Measurements from ENCODE around the gene MED9. TPM values are rescaled to one million over a fixed set of nuclear protein-coding genes. Genes with fewer than 3 reads are reported as not detected.

Gene MED9
- total and polyA plus RNA-seq, 2 of the 8 experiments (the other 6 are each of a cell fraction or from before 2014, with no cell fraction given): 15.8 to 19.7 TPM

- TF ChIP-seq ATF2 (IDR thresholded peaks at IDR 0.05; ENCODE audit: low read length) (no peak), CHD2 (IDR thresholded peaks at IDR 0.05; ENCODE audit: low read length) (no peak), TAF7 (optimal IDR thresholded peaks at IDR 0.05; ENCODE audit: borderline replicate concordance, low read depth, low read length) (no peak), RBBP5 (IDR thresholded peaks at IDR 0.05; ENCODE audit: borderline replicate concordance, low read depth, low read length) (no peak), GTF2F1 (IDR thresholded peaks at IDR 0.05; ENCODE audit: borderline replicate concordance, low read depth, low read length) (no peak), GABPA (IDR thresholded peaks at IDR 0.05; ENCODE audit: borderline replicate concordance, insufficient read depth, low read length) (no peak)
- TF ChIP-seq, protein P1, sequence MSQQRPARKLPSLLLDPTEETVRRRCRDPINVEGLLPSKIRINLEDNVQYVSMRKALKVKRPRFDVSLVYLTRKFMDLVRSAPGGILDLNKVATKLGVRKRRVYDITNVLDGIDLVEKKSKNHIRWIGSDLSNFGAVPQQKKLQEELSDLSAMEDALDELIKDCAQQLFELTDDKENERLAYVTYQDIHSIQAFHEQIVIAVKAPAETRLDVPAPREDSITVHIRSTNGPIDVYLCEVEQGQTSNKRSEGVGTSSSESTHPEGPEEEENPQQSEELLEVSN (IDR thresholded peaks at IDR 0.05): no peak
These were observed 49.2 kb downstream of the MED9 start (continued) for GRCh38 chr17:17525956-17526355.
